Body of pancreas (tissue), 4 donors: Measurements from ENCODE around the gene MAP7D1. TPM values are rescaled to one million over a fixed set of nuclear protein-coding genes. Genes with fewer than 3 reads are reported as not detected.

Experiments used
- ATAC-seq: fragments of 150-250 bp; one replicate; pipeline ENCODE4 v1.9.1; 2016
- DNase-seq, 4 donors: peaks; one replicate each; pipeline ENCODE4 v3.0.0-alpha.2; 2019
- H3K27ac ChIP-seq, 4 donors: fragments of 200-600 bp; sonication (generic); 1 replicate in 3 of 4; 2 replicates in 1 of 4; pipeline versions ENCODE4 v1.5.1 to v1.6.1; 2016 to 2019; ENCODE audit warnings: mild to moderate bottlenecking in 1 of 4, mixed read lengths in 1 of 4, moderate library complexity in 1 of 4
- H3K27me3 ChIP-seq, 2 donors: fragments of 200-600 bp; sonication (generic); one replicate each; pipeline ENCODE4 v1.6.0; 2016; ENCODE audit warnings: mild to moderate bottlenecking in 1 of 2
- H3K36me3 ChIP-seq, 2 donors: fragments of 200-600 bp; sonication (generic); replicated peaks in 1 of 2; 2 replicates each; pipeline ENCODE4 v1.5.1; 2016; ENCODE audit warnings: low read depth in 2 of 2; ENCODE audit not compliant: insufficient read depth in 1 of 2
- H3K4me1 ChIP-seq: fragments of 200-600 bp; sonication (generic); one replicate; pipeline ENCODE4 v1.6.0; 2016
- H3K4me3 ChIP-seq, 2 donors: fragments of 200-600 bp; sonication (generic); 1 replicate in 1 of 2; 2 replicates in 1 of 2; pipeline ENCODE4 v1.5.1; 2016 to 2019
- H3K9me3 ChIP-seq, 3 donors: fragments of 200-600 bp; sonication (generic); 1 replicate in 2 of 3; 2 replicates in 1 of 3; pipeline ENCODE4 v1.5.1; 2016
- POLR2A ChIP-seq, 3 donors: fragments of 450-650 bp; IDR thresholded peaks; one replicate each; pipeline ENCODE4 v1.6.1; 2016; ENCODE audit warnings: antibody characterized with exemption in 3 of 3, mild to moderate bottlenecking in 2 of 3
- WGBS, 2 donors: methylation state at CpG; one replicate each; pipeline ENCODE4 v1.1.5; 2017; 5-methylcytosine and 5-hydroxymethylcytosine counted together
- intact Hi-C: fragments of 100-400 bp; cut with DNase I; formaldehyde crosslinking; loops from one replicate; pipeline ENCODE4 v1.15.1; 2023
- total RNA-seq, 2 donors: library from RNA; depleted of rRNA; stranded (reverse); fragments of >200 nt; gene quantifications; one replicate each; pipeline ENCODE4 v1.1.0, GENCODE V29; 2016
- TF ChIP-seq, protein P1 (sequence below), 7 experiments: fragments of 450-650 bp in 4 of 7; fragments of 200-600 bp in 3 of 7; sonication (generic) in 3 of 7; IDR thresholded peaks; one replicate each; pipeline ENCODE4 v1.5.1; 2016 to 2019; ENCODE audit warnings: antibody characterized with exemption in 7 of 7

MAP7D1 gene
- total RNA-seq, 2 donors from 2014 or later, result 32.9 to 97.2 TPM

DNA sequence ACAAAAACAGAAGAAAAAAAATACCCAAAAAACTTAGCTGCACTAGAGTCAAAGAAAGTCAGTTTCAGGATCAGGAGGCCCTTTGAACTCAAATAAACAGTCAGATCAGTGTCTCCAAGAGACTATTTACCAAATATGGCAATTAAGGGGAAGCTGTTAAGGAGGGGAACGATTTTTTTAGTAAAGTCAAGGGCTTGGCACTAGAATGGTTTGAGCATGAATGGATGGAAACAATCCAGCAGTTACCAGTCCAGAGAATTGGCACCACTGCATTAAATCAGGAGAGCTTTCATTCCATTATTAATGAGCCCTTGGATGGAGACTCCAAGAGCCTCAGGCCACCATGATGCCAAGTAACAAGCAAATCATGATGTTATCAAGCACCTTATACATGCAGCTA, 13.8 kb upstream of the MAP7D1 start:
- Histone ChIP-seq H3K27ac (peak overlapping the region in 1 of 4 donors; percentile 26), H3K4me3 (no peak overlapping the region), H3K4me1 (peaks cover 24% of the 10 kb centered on the region), H3K27me3 (no peaks in the 10 kb centered on the region), H3K36me3 (peaks cover 0 to 15% of the 10 kb centered on the region in 2 donors), H3K9me3 (no peaks in the 10 kb centered on the region)
- no peak for TF ChIP-seq POLR2A (IDR thresholded peaks at IDR 0.05)
- TF ChIP-seq, protein P1, sequence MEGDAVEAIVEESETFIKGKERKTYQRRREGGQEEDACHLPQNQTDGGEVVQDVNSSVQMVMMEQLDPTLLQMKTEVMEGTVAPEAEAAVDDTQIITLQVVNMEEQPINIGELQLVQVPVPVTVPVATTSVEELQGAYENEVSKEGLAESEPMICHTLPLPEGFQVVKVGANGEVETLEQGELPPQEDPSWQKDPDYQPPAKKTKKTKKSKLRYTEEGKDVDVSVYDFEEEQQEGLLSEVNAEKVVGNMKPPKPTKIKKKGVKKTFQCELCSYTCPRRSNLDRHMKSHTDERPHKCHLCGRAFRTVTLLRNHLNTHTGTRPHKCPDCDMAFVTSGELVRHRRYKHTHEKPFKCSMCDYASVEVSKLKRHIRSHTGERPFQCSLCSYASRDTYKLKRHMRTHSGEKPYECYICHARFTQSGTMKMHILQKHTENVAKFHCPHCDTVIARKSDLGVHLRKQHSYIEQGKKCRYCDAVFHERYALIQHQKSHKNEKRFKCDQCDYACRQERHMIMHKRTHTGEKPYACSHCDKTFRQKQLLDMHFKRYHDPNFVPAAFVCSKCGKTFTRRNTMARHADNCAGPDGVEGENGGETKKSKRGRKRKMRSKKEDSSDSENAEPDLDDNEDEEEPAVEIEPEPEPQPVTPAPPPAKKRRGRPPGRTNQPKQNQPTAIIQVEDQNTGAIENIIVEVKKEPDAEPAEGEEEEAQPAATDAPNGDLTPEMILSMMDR (IDR thresholded peaks at IDR 0.05), result no peak
- WGBS, 2 donors, result 0 to 7% methylated on average over 1 of the region's 1 CpG
- intact Hi-C loops, result loop anchor here (10.0 kb wide), 1 partner anchor 47 kb away; no protein-coding TSS in a partner anchor
- DNase-seq (no peak), ATAC-seq (peak; percentile 55)

DNA sequence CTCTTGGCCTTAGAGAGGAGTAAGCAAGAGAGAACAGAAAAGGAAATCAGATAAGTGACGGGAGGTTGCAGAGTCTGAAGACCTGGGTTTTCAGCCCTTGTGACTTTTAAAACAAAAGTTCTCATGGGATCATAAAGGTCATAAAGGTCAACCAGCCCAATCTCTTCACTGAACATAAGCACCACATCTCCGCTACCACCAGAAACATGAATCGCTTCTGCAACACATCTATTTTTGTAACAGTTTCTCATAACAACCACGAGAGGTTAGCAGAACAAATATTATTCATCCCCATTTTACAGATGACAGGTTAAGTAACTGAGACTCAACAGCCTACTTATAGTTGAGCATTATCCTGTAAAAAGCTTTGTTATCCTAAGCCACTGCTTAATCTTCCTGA, 12.5 kb upstream of the MAP7D1 start:
- TF ChIP-seq POLR2A (IDR thresholded peaks at IDR 0.05), result no peak
- TF ChIP-seq, protein P1 (IDR thresholded peaks at IDR 0.05), result no peak
- H3K27ac ChIP-seq, result no peak overlapping the region
- H3K4me1 ChIP-seq, result peaks cover 37% of the 10 kb centered on the region

DNA sequence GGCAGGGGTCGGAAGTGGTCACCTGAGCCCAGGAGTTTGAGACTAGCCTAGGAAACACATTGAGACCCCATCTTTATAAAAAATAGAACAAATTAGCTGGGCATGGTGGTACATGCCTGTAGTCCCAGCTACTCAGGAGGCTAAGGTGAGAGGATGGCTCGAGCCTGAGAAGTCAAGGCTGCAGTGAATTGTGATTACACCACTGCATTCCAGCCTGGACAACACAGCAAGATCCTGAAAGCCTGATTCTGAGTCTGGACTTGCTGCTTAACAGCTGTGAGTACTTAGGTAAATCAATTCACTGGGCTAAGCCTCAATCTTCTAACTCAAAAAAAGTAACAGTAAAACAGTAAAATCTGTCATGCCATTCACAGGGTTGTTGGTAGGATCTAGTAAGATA, 11.5 kb upstream of the MAP7D1 start:
- Histone ChIP-seq H3K27me3 (no peaks in the 10 kb centered on the region), H3K9me3 (no peaks in the 10 kb centered on the region), H3K4me3 (no peak overlapping the region), H3K4me1 (peaks cover 39% of the 10 kb centered on the region), H3K27ac (no peak overlapping the region), H3K36me3 (no peaks in the 10 kb centered on the region)
- WGBS, 2 donors, result 85 to 88% methylated on average over 2 of the region's 2 CpGs
- intact Hi-C loops, result loop anchor here (10.0 kb wide), 1 partner anchor 50 kb away; no protein-coding TSS in a partner anchor
- TF ChIP-seq POLR2A (IDR thresholded peaks at IDR 0.05), result no peak
- TF ChIP-seq, protein P1 (IDR thresholded peaks at IDR 0.05), result no peak
- DNase-seq (no peak), ATAC-seq (no peak)

More for the DNA sequence above, 12.5 kb upstream of the MAP7D1 start:
- Histone ChIP-seq H3K4me3 (no peak overlapping the region), H3K27me3 (no peaks in the 10 kb centered on the region), H3K9me3 (no peaks in the 10 kb centered on the region), H3K36me3 (peaks cover 0 to 2% of the 10 kb centered on the region in 2 donors)
- 87 to 89% methylated on average over 4 of the region's 4 CpGs for WGBS, 2 donors
- intact Hi-C loops, result loop anchor here (10.0 kb wide), 1 partner anchor 49 kb away; no protein-coding TSS in a partner anchor
- ATAC-seq, result no peak
- no peak for DNase-seq

DNA sequence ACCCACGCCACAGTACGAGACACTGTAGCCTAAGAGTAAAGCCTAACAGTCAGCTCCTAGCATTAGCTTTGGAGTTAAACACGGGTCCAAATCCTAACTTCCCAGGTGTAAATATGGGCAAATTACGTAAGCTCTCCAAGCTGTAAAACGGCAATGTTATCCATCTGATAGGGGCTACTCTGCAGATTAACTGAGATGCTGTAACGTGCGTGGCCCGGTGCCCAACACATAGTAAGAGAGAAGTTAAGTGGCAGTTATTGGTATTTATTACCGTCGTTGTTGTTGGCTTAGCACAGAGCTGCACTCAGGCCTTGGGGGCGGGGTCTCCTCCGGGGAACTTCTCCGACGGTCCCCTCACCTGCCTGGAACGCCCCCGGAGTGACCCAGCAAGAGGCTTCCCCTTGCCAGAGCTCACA, 7.1 kb upstream of the MAP7D1 start:
- peaks cover 40% of the 10 kb centered on the region for H3K4me1 ChIP-seq

More for the DNA sequence above, 7.1 kb upstream of the MAP7D1 start:
- Histone ChIP-seq H3K27ac (peak overlapping the region; percentile 76 to 96 (median 86)), H3K9me3 (no peaks in the 10 kb centered on the region), H3K36me3 (no peaks in the 10 kb centered on the region), H3K27me3 (no peaks in the 10 kb centered on the region), H3K4me3 (peak overlapping the region; percentile 40 to 47)
- WGBS, 2 donors, result 1 to 3% methylated on average over 16 of the region's 16 CpGs
- intact Hi-C loops, result loop anchor here (10.0 kb wide), 1 partner anchor 54 kb away; no protein-coding TSS in a partner anchor
- DNase-seq (no peak), ATAC-seq (no peak)
- TF ChIP-seq, protein P1 (IDR thresholded peaks at IDR 0.05), result no peak
- TF ChIP-seq POLR2A (IDR thresholded peaks at IDR 0.05), result no peak
